Measurements from ENCODE around the gene ORC2. TPM values are rescaled to one million over a fixed set of nuclear protein-coding genes. Genes with fewer than 3 reads are reported as not detected.

The ORC2 gene
- 9.9 and 17.6 TPM in 2 replicates for total RNA-seq

GRCh38 chr2:200963124-200963917, at the start of gene ORC2:
TSS of gene ORC2 (minus strand) at chr2:200963660. CDS start at chr2:200958123, 5,537 bp downstream.

GRCh38 chr2:200888704-200889625, 74.5 kb downstream of the ORC2 start, which contains the start of the genes NIF3L1 and PPIL3:
TSS of gene NIF3L1 (plus strand) at chr2:200889371. CDS start at chr2:200891944, 2,573 bp downstream.
TSS of gene PPIL3 (minus strand) at chr2:200889077. CDS start at chr2:200887615, 1,462 bp downstream.

GRCh38 chr2:200864176-200865034, 99.1 kb downstream of the ORC2 start, which contains the start of gene CLK1:
TSS of gene CLK1 (minus strand) at chr2:200864658. CDS start at chr2:200861862, 2,796 bp downstream.

Other genes with a start within 250 kb of the ORC2 start
- 482 and 736 TPM in 2 replicates for gene BZW1, start 151.8 kb downstream of the ORC2 start, total RNA-seq
- 62.4 and 75.3 TPM in 2 replicates for gene CLK1, start 99.0 kb downstream of the ORC2 start, total RNA-seq
- 51.9 and 57.6 TPM in 2 replicates for gene PPIL3, start 74.6 kb downstream of the ORC2 start, total RNA-seq
- 17.2 and 25.2 TPM in 2 replicates for gene NIF3L1, start 74.3 kb downstream of the ORC2 start, total RNA-seq
- gene HYCC2, start 108.0 kb upstream of the ORC2 start, total RNA-seq: 8.3 and 12.8 TPM in 2 replicates
- 40.9 and 99.6 TPM in 2 replicates for gene NDUFB3, start 108.3 kb upstream of the ORC2 start, total RNA-seq
- gene CFLAR, start 152.5 kb upstream of the ORC2 start, total RNA-seq: 74.6 and 107 TPM in 2 replicates
- gene CASP10, start 219.5 kb upstream of the ORC2 start, total RNA-seq: 6.1 and 11.6 TPM in 2 replicates